WTC11 (cell line): ENCODE data around the gene ACOXL. TPM values are rescaled to one million over a fixed set of nuclear protein-coding genes. Genes with fewer than 3 reads are reported as not detected.

Source experiments
- CREB1 ChIP-seq: sonication (generic); formaldehyde crosslinking; IDR thresholded peaks from 2 replicates; pipeline ENCODE4 v1.8.0; 2023; ENCODE audit warnings: mild to moderate bottlenecking, missing genetic modification reagents
- E2F4 ChIP-seq: sonication (generic); formaldehyde crosslinking; IDR thresholded peaks from 2 replicates; pipeline ENCODE4 v1.8.1; 2022; ENCODE audit warnings: low read depth, mild to moderate bottlenecking, moderate library complexity, missing genetic modification reagents, borderline replicate concordance
- EMX1 ChIP-seq: fragments of 250-450 bp; sonication (Bioruptor Pico); IDR thresholded peaks from 2 replicates; pipeline ENCODE4 v1.8.0; 2021; ENCODE audit warnings: mild to moderate bottlenecking
- ETV6 ChIP-seq: sonication (generic); formaldehyde crosslinking; IDR thresholded peaks from 2 replicates; pipeline ENCODE4 v1.8.1; 2022; ENCODE audit warnings: mild to moderate bottlenecking, missing genetic modification reagents
- FOXP1 ChIP-seq: sonication (generic); formaldehyde crosslinking; IDR thresholded peaks from 2 replicates; pipeline ENCODE4 v1.8.0; 2022; ENCODE audit warnings: missing genetic modification reagents, mild to moderate bottlenecking, moderate library complexity, borderline replicate concordance
- IRF2 ChIP-seq: sonication (generic); formaldehyde crosslinking; IDR thresholded peaks from 2 replicates; pipeline ENCODE4 v1.8.0; 2022; ENCODE audit warnings: low read depth, missing genetic modification reagents, borderline replicate concordance
- KAT7 ChIP-seq: sonication (generic); formaldehyde crosslinking; IDR thresholded peaks from 2 replicates; pipeline ENCODE4 v1.8.1; 2023; ENCODE audit warnings: missing genetic modification reagents, mild to moderate bottlenecking, borderline replicate concordance
- MLX ChIP-seq: sonication (generic); formaldehyde crosslinking; IDR thresholded peaks from 2 replicates; pipeline ENCODE4 v1.8.1; 2023; ENCODE audit warnings: mild to moderate bottlenecking, missing genetic modification reagents, moderate library complexity
- NR1H2 ChIP-seq: sonication (generic); formaldehyde crosslinking; IDR thresholded peaks from 2 replicates; pipeline ENCODE4 v1.9.0; 2021; ENCODE audit warnings: mild to moderate bottlenecking, moderate library complexity, missing genetic modification reagents
- PREB ChIP-seq: sonication (generic); formaldehyde crosslinking; IDR thresholded peaks from 2 replicates; pipeline ENCODE4 v1.8.1; 2022; ENCODE audit warnings: mild to moderate bottlenecking, missing genetic modification reagents, moderate library complexity, borderline replicate concordance
- RELA ChIP-seq: sonication (generic); formaldehyde crosslinking; IDR thresholded peaks from 2 replicates; pipeline ENCODE4 v1.8.1; 2022; ENCODE audit warnings: missing genetic modification reagents, mild to moderate bottlenecking, borderline replicate concordance
- TEAD1 ChIP-seq: sonication (generic); formaldehyde crosslinking; IDR thresholded peaks from 2 replicates; pipeline ENCODE4 v1.8.0; 2022; ENCODE audit warnings: mild to moderate bottlenecking, missing genetic modification reagents
- USF2 ChIP-seq: sonication (generic); formaldehyde crosslinking; IDR thresholded peaks from 2 replicates; pipeline ENCODE4 v1.8.1; 2023; ENCODE audit warnings: mild to moderate bottlenecking, missing genetic modification reagents, moderate library complexity
- ZNF219 ChIP-seq: sonication (generic); formaldehyde crosslinking; IDR thresholded peaks from 2 replicates; pipeline ENCODE4 v1.8.0; 2023; ENCODE audit warnings: missing genetic modification reagents, mild to moderate bottlenecking, borderline replicate concordance
- ZNF416 ChIP-seq: fragments of 250-450 bp; sonication (Bioruptor Pico); IDR thresholded peaks from 2 replicates; pipeline ENCODE4 v1.9.0; 2021; ENCODE audit warnings: mild to moderate bottlenecking, inconsistent platforms
- ZNF671 ChIP-seq: fragments of 250-450 bp; sonication (Bioruptor Pico); IDR thresholded peaks from 2 replicates; pipeline ENCODE4 v1.8.0; 2021; ENCODE audit warnings: mild to moderate bottlenecking
- ZSCAN18 ChIP-seq: fragments of 250-450 bp; sonication (Bioruptor Pico); IDR thresholded peaks from 2 replicates; pipeline ENCODE4 v2.1.2; 2022; ENCODE audit warnings: mild to moderate bottlenecking, moderate library complexity
- total RNA-seq: library from RNA; stranded (reverse); gene quantifications from 3 replicates; pipeline ENCODE4 v1.2.3, GENCODE V29; 2021
- TF ChIP-seq, protein P1 (sequence below): sonication (generic); formaldehyde crosslinking; IDR thresholded peaks from 2 replicates; pipeline ENCODE4 v1.8.1; 2023; ENCODE audit warnings: mild to moderate bottlenecking, missing genetic modification reagents
- TF ChIP-seq, protein P2 (sequence below): fragments of 250-450 bp; sonication (Bioruptor Pico); IDR thresholded peaks from 2 replicates; pipeline ENCODE4 v1.8.0; 2021; ENCODE audit warnings: mild to moderate bottlenecking
- TF ChIP-seq, protein P3 (sequence below): sonication (generic); formaldehyde crosslinking; IDR thresholded peaks from 2 replicates; pipeline ENCODE4 v1.8.1; 2022; ENCODE audit warnings: mild to moderate bottlenecking, moderate library complexity, missing genetic modification reagents
- TF ChIP-seq, protein P4 (sequence below): fragments of 200-600 bp; IDR thresholded peaks from 2 replicates; pipeline ENCODE4 v1.8.0; 2022; ENCODE audit warnings: antibody characterized with exemption
- TF ChIP-seq, protein P5 (sequence below): sonication (generic); formaldehyde crosslinking; IDR thresholded peaks from 2 replicates; pipeline ENCODE4 v1.8.0; 2022; ENCODE audit warnings: mild to moderate bottlenecking, missing genetic modification reagents
- TF ChIP-seq, protein P6 (sequence below): sonication (generic); formaldehyde crosslinking; IDR thresholded peaks from 2 replicates; pipeline ENCODE4 v1.8.0; 2022; ENCODE audit warnings: mild to moderate bottlenecking, missing genetic modification reagents
- TF ChIP-seq, protein P7 (sequence below): fragments of 250-450 bp; sonication (Bioruptor Pico); IDR thresholded peaks from 2 replicates; pipeline ENCODE4 v1.9.0; 2021; ENCODE audit warnings: mild to moderate bottlenecking

ACOXL gene
- total RNA-seq, 1 experiment from 2014 or later = 14.9 TPM

DNA sequence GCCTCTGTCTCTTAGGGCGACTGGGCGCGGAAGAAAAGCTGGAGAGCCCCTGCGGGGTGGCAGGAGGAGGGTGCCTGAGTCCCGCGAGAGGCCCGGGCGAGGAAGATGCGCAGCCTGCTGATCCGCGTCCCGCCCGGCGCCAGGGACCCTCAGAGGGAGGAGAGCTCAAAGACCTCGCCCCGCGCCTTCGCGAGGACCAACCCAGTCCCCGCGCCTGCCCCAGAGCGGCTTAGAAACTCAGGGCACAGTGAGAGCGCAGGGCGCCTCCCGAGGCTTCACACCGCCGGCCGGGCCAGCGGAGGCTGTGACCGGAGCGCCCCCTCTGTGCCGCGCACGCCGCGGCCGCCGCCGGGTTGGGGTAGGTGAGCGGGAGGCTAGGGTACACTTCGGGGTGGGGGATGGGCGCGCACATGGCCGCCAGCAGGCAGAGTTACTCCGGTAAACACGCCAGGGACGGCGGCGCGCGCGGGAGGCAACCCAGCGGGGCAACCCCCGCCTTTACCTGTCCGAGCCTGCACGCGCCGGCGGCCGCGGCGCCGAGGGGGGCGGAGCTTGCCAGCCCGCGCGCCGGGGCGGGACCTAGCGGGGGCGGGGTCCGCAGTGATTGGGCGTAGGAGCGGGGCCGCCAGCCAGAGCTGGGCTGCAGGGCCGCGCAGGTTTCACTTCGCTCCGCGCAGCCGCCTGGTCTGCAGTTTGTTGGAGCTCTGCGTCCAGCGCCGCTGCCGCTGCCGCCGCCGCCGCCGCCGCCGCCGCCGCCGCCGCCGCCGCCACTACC is 388.1 kb downstream of the ACOXL start, which contains the start of gene BCL2L11 (continued):
- TF ChIP-seq, protein P1, sequence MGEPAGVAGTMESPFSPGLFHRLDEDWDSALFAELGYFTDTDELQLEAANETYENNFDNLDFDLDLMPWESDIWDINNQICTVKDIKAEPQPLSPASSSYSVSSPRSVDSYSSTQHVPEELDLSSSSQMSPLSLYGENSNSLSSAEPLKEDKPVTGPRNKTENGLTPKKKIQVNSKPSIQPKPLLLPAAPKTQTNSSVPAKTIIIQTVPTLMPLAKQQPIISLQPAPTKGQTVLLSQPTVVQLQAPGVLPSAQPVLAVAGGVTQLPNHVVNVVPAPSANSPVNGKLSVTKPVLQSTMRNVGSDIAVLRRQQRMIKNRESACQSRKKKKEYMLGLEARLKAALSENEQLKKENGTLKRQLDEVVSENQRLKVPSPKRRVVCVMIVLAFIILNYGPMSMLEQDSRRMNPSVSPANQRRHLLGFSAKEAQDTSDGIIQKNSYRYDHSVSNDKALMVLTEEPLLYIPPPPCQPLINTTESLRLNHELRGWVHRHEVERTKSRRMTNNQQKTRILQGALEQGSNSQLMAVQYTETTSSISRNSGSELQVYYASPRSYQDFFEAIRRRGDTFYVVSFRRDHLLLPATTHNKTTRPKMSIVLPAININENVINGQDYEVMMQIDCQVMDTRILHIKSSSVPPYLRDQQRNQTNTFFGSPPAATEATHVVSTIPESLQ = no peak
- TF ChIP-seq RELA (CRISPR knock-in tag) (no peak; the same call in 1 of the 2 replicates), EMX1 (CRISPR knock-in tag) (no peak), MLX (no peak), FOXP1 (CRISPR knock-in tag) (peak; percentile 80; the same call in 1 of the 2 replicates), TEAD1 (CRISPR knock-in tag) (no peak; the same call in 1 of the 2 replicates), ZSCAN18 (no peak), KAT7 (CRISPR knock-in tag) (0 out of 2 replicates have a peak, but pooled peaks have one; percentile 70), IRF2 (CRISPR knock-in tag) (no peak), USF2 (CRISPR knock-in tag) (no peak; the same call in 1 of the 2 replicates), NR1H2 (CRISPR knock-in tag) (no peak), PREB (CRISPR knock-in tag) (0 out of 2 replicates have a peak, but pooled peaks have one; percentile 69), ETV6 (CRISPR knock-in tag) (peak; percentile 55), CREB1 (CRISPR knock-in tag) (no peak), E2F4 (CRISPR knock-in tag) (no peak), ZNF416 (peak; percentile 13; the same call in 1 of the 2 replicates), ZNF219 (CRISPR knock-in tag) (no peak), ZNF671 (CRISPR knock-in tag) (no peak)
- TF ChIP-seq, protein P2, sequence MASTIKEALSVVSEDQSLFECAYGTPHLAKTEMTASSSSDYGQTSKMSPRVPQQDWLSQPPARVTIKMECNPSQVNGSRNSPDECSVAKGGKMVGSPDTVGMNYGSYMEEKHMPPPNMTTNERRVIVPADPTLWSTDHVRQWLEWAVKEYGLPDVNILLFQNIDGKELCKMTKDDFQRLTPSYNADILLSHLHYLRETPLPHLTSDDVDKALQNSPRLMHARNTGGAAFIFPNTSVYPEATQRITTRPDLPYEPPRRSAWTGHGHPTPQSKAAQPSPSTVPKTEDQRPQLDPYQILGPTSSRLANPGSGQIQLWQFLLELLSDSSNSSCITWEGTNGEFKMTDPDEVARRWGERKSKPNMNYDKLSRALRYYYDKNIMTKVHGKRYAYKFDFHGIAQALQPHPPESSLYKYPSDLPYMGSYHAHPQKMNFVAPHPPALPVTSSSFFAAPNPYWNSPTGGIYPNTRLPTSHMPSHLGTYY (CRISPR knock-in tag) = no peak
- TF ChIP-seq, protein P3, sequence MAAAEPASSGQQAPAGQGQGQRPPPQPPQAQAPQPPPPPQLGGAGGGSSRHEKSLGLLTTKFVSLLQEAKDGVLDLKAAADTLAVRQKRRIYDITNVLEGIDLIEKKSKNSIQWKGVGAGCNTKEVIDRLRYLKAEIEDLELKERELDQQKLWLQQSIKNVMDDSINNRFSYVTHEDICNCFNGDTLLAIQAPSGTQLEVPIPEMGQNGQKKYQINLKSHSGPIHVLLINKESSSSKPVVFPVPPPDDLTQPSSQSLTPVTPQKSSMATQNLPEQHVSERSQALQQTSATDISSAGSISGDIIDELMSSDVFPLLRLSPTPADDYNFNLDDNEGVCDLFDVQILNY (CRISPR knock-in tag) = 0 out of 2 replicates have a peak, but pooled peaks have one; percentile 80
- TF ChIP-seq, protein P4, sequence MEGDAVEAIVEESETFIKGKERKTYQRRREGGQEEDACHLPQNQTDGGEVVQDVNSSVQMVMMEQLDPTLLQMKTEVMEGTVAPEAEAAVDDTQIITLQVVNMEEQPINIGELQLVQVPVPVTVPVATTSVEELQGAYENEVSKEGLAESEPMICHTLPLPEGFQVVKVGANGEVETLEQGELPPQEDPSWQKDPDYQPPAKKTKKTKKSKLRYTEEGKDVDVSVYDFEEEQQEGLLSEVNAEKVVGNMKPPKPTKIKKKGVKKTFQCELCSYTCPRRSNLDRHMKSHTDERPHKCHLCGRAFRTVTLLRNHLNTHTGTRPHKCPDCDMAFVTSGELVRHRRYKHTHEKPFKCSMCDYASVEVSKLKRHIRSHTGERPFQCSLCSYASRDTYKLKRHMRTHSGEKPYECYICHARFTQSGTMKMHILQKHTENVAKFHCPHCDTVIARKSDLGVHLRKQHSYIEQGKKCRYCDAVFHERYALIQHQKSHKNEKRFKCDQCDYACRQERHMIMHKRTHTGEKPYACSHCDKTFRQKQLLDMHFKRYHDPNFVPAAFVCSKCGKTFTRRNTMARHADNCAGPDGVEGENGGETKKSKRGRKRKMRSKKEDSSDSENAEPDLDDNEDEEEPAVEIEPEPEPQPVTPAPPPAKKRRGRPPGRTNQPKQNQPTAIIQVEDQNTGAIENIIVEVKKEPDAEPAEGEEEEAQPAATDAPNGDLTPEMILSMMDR = no peak
- TF ChIP-seq, protein P5, sequence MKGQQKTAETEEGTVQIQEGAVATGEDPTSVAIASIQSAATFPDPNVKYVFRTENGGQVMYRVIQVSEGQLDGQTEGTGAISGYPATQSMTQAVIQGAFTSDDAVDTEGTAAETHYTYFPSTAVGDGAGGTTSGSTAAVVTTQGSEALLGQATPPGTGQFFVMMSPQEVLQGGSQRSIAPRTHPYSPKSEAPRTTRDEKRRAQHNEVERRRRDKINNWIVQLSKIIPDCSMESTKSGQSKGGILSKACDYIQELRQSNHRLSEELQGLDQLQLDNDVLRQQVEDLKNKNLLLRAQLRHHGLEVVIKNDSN = no peak; the same call in 1 of the 2 replicates
- TF ChIP-seq, protein P6, sequence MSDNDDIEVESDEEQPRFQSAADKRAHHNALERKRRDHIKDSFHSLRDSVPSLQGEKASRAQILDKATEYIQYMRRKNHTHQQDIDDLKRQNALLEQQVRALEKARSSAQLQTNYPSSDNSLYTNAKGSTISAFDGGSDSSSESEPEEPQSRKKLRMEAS (CRISPR knock-in tag) = peak; percentile 94
- TF ChIP-seq, protein P7, sequence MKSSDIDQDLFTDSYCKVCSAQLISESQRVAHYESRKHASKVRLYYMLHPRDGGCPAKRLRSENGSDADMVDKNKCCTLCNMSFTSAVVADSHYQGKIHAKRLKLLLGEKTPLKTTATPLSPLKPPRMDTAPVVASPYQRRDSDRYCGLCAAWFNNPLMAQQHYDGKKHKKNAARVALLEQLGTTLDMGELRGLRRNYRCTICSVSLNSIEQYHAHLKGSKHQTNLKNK = no peak
